Hematopoietic multipotent progenitor cell (in vitro differentiated cells): Measurements from ENCODE around the gene DNAAF5. TPM values are rescaled to one million over a fixed set of nuclear protein-coding genes. Genes with fewer than 3 reads are reported as not detected.
"Not testable (repeated sequence)": the region's sequence is repeated elsewhere in the genome, so short reads cannot be mapped to it uniquely, and the experiment has no call there.

ENCODE experiments used
- DNase-seq, 3 donors: peaks; one replicate each; pipeline ENCODE4 v3.0.0-alpha.2; 2011 to 2015; ENCODE audit warnings: low read depth in 2 of 3, low spot score in 2 of 3
- total RNA-seq: library from RNA; depleted of rRNA; stranded (reverse); fragments of >200 nt; gene quantifications from one replicate; pipeline ENCODE4 v1.2.3, GENCODE V29; 2012

DNAAF5 gene
- total RNA-seq, 1 donor = 46.0 TPM

DNA sequence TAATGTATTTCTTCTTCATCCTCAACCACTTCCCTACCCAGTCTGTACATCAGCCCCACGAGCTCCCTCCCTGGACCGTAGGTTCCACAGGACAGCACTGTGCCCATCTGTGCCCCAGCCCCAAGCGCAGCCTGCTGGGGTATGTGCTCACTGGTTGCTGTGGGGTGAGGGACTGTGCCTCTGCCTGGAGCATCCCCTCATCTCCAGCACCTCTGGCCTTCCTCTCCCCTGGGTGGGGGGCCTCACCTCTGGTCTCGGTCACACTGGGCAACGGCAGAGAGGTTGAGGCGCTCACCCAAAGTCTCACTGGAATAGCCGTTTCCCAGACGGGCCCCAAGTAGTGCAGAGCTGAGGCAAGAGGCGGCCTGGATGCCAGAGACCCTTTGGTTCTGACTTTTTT lies 2.1 kb downstream of the DNAAF5 start:
- DNase-seq = no peak

DNA sequence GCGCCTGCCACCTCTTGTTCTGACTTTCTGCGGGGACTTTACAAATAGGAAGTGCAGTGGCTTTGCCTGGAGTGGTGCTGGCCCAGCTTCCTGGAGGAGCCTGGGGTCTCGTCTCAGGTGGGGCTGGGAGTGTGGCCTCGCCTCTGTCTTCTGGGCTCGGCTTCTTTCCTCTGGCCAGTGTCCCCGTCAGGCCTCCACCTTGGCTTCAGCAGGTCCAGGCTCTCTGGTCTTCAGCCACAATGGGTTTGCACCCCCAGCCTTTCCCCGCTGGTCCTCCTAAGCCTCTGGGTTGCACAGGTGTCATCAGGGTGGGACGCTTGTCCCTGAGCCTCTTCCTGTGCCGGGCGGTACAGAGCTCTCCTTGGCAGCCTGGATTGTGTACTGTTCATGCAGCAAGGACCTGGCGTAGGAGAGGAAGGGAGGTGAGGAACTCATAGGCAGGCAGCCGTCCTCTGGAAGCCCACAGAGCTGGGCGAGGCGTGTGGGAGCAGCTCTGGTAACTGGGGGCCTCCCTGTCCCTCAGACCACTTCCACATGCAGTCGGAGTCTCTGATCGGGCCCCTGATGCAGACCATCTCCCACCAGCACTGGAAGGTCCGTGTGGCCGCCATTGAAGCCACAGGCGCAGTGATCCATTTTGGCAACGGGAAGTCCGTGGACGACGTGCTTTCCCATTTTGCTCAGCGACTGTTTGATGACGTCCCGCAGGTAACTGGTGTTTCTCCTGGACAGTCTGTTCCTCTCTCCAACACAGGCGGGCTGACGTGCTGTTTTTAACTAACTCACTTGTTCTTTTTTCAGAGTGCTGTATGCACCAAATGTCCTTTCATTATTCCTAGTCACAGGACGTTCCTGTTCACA lies 2.9 kb downstream of the DNAAF5 start:
- no peak for DNase-seq

DNA sequence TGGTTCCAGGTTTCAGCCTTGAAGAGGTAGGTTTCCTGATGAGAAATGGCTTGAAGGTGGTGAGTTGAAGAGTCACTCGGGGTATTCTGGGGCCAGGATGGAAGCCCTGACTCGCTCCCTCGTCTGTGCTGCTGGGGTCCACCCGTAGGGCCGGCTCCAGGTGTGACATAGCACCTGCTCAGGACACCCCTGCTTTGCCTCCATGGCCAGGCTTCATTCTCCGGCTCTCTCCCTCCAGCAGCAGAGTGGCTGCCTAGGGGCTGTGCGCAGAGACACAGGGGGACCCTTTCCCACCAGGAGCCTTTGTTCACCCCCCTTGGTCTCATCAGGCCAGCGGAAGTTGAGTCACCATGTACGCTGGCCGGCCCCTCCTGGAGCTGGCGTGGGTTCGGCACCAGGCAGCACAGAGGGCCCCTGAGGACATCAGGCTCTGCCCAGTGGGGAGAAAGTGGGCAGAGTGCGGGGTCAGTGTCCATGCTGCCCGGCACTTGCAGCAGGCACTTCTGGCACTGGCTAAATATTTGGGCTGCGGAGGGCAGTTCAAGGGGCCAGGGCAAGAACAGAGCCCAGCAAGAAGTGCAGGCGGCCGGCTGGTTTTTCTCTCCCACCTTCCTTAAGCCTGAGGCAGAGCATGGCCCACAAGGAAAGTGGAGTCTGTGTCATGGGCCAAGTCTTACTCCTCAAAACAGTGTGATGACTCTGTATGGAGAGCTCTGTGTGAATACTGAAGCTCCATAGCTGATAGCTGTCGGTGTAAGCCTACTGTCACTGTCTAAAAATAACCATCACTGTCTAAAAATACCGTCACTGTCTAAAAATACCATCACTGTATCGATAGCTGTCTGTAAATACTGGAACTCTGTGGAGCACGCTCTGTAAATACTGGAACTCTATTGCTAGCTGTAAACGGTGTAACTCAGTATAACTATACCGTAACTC lies 4.3 kb downstream of the DNAAF5 start:
- no peak for DNase-seq

DNA sequence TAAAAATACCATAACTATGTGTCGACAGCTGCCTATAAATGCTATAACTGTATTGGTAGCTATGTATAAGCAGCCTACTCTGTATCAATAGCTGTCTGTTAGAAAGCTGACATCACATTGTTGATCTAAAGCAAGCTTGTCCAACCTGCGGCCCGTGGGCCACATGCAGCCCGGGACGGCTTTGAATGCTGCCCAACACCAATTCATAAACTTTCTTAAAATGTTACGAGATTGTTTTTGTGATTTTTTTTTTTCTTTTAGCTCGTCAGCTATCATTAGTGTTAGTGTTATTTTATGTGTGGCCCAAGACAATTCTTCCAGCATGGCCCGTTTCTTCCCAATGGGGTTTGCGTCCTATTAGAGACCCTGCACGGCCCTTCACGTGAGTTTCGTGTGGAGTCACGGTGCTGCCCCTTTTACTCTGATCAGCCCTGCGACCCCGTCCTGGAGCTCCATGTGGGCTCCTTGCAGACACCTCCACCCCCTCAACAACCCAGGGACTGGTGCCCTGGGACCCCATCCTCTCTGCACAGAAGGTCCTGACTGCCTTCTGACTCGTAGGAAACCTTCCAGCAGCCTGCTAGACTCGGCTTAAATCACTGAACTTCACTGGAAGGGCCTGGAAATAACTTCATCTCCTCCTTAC lies 5.1 kb downstream of the DNAAF5 start:
- DNase-seq = no peak

DNA sequence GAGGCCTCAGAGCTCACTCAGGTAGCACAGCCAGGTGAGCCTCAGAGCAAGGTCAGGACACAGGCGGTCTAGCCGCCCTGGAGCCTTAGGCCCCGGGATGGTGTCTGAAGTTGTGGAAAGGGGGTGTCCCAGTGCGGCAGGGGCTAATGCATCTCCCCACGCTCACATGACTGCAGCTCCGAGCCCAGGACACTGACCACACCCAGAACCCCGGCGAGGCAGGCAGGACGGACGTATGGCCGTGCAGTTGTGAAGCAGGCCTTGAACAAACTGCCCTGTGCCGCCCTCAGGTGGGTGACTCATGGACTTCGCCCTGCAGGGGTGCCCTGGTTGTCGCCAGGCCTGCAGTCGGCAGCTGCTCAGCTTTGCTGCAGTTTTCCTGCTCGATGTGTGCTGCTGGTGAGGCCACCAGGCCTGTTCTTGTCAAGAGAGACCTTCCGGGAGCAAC lies 5.6 kb downstream of the DNAAF5 start:
- no peak for DNase-seq

DNA sequence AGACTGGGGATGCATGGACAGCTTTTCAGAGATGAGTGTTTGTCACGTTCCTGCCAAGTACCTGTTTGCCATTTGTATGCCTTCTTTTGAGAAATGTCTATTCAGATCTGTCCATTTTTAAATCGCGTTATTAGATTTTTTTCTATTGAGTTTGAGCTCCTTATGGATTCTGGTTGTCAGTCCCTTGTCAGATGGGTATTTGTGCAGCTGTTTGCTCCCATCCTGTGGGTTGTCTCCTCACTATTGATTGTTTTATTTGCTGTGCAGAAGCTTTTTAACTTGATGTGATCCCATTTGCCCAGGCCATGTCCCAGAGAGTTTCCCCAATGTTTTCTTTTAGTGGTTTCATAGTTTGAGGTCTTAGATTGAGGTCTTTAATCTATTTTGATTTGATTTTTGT lies 6.1 kb downstream of the DNAAF5 start:
- no peak for DNase-seq

DNA sequence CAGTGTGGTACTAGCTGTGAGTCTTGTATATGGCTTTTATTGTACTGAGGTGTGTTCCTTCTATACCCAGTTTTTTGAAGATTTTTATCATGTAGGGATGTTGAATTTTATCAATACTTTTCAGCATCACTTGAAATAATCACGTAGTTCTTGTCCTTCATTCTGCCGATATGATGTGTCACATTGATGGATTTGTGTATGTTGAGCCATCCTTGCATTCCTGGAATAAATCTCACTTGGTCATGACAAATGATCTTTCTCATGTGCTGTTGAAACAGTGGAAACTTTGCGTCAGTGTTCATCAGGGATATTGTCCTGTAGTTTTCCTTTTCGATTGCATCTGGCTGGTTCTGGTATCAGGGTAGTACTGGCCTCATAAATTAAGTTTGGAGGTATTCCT lies 7.7 kb downstream of the DNAAF5 start:
- no peak for DNase-seq

DNA sequence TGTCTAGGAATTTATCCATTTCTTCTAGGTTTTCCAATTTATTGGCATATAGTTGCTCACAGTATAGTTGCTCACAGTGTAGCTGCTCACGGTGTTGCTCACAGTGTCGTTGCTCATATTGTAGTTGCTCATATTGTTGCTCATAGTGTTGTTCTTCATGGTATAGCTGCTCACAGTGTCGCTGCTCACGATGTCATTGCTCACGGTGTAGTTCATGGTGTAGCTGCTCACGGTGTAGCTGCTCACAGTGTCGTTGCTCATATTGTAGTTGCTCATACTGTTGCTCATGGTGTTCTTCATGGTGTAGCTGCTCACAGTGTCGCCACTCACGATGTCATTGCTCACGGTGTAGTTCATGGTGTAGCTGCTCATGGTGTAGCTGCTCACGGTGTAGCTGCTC lies 8.3 kb downstream of the DNAAF5 start:
- no peak for DNase-seq

DNA sequence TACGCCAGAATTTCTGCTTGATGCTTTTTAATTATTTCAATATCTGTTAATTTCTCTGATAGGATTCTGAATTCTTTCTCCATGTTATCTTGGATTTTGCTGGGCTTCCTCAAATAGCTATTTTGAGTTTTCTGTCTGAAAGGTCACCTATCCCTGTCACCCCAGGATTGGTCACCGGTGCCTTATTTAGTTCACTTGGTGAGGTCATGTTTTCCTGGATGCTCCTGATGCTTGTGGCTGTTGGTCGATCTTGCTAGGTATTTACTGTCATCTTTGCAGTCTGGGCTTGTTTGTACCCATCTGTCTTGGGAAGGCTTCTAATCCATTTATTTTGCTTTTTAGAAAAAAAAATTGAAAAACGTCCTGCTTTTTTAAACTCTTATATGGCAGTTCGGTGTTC lies 11.7 kb downstream of the DNAAF5 start:
- DNase-seq = no peak

DNA sequence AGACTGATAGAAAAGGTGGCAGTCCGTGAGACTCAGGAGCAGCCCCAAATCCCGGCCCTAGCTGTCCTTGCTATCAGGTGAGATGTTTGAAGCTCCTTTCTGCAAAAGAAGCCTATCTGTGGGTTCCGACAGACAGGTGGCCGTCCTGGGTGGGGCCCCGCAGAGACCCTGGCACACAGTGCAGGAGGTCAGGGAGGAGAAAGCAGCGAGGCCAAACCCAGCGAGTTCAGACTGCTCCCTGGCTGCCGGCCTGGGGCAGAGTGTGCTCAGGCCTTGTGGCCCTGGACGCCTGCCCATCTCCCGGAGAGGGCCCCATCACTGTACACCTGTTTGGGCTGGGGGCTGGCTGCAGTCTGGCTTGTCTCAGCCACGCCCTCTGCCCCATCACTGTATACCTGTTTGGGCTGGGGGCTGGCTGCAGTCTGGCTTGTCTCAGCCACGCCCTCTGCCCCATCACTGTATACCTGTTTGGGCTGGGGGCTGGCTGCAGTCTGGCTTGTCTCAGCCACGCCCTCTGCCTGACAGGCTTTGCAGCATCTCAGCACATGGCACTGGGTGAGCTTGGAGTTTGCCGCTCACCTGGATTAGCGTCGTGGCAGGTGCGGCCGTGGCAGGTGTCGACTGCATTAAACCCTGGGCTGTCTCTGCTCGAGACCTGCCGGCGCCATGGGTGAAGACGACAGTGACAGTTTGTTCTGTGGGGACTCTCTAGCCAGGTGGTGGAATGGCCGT lies 12.4 kb downstream of the DNAAF5 start:
- DNase-seq = no peak

DNA sequence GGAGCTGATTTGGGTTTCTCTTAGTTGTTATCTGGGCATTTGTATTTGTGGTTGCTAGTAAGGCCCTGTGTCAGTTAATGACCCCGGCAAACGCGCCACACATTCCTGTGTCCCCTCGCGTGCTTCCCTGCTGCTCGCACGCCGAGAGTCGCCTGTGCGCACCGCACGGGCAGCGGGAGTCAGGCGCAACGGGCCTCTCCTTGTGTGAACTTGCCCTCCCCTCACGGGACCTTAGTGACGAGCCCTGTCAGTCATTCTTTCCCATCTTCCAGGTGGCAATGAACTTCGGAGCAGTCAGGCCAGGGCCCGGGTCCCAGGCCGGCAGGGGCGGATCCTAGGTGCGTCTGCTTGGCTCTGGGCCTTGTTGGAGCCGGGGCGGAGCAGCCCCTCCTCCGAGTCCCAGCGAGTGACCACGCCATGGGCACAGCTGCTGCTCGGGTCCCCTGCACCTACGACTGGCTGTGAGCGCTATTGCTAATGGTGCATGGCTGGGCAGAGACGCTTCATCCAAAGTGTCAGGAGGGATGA lies 13.0 kb downstream of the DNAAF5 start:
- no peak for DNase-seq

DNA sequence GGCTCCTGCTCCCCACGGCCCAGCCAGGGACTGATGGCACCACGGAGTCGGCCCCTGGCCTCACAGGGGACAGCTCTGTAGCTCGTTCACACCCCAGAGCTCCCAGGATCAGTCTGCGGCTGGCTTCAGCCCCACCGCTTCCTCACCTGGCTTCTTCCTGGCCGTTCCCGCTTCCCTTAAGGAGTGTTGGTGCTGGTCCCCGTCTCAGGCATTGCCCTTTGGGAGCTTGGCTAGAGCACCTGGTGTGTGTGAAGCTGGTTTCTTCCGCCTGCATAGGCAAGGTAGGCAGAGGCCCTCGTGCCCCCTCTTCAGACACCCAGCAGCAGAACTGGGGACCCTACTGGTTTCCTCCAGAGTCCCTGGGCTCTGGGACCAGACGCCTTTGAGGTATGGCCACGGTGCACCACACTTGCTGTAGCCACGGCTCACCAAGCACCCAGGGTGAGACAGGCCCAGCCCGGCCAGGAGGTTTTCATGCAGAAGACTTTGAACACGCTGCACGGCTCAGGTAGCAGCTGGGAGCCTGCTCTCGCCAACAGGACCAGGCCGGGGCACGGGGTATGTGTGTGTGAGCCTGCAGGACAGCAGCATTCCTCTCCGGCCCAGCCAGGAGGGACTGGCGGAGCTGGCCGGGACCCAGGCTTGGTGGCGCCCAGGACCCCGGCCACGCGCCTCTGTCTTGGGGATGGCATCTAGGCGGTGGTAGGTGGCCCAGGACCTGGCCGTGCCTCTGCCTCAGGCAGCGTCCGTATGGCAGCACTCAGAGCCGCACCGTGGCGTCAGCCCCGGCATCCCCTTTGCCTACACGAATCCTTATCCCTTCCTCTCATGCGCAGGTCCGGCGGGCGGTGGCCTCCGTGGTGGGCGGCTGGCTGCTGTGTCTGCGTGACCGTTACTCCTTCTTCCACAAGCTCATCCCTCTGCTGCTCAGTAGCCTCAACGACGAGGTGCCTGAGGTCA lies 13.8 kb downstream of the DNAAF5 start:
- DNase-seq = no peak

DNA sequence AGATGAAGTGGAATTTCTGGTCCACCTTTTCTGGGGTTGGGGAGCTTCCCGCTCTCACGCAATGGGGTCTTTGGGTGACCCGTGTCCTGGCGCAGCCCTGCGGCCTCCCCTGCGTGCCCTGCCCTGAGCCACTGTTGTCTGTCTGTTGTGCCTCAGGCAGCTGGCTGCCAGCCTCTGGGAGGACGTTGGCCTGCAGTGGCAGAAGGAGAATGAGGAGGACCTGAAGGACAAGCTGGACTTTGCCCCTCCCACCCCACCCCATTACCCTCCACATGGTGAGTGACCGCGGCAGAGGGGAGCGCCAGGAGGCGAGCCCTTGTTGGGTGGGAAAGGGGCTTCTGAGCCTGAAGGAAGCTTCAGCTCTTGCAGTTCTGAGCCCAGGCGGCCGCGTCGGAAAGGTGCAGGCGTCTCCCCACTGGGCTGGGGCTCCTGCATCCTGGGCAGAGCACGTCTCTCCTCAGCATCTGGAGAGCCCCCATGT lies 14.7 kb downstream of the DNAAF5 start:
- DNase-seq = no peak

DNA sequence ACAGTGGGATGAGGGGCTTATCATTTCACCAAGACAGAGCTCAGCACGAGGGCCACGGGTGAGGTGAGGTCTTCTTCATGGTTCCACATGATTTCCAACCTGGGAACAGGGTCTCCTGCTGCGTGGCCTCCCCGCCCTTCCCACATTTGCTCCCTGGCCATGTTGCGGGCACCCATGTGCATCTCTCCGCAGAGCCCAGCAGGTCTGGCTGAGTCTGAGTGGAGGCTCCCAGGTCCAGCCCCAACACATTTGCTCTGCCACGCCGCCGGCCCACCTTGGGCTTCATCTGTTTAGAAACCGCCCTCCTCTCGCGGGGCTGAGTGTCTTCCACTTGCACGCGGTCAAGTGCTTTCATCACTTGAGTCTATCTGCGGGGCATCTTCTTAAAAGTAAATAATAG lies 15.4 kb downstream of the DNAAF5 start:
- no peak for DNase-seq

DNA sequence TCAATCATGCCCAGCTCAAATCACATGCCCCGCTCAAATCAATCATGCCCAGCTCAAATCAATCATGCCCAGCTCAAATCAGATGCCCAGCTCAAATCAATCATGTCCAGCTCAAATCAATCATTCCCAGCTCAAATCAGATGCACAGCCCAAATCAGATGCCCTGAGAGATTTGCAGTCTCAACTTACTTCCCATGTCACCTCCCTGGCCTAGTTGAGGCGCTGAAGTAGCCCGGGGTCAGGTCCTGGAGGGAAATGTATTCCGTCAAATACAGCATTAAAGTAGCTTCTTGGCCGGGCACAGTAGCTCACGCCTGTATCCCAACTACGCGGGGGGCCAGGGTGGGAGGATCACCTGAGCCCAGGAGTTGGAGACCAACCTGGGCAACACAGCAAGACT lies 16.3 kb downstream of the DNAAF5 start:
- no peak for DNase-seq

DNA sequence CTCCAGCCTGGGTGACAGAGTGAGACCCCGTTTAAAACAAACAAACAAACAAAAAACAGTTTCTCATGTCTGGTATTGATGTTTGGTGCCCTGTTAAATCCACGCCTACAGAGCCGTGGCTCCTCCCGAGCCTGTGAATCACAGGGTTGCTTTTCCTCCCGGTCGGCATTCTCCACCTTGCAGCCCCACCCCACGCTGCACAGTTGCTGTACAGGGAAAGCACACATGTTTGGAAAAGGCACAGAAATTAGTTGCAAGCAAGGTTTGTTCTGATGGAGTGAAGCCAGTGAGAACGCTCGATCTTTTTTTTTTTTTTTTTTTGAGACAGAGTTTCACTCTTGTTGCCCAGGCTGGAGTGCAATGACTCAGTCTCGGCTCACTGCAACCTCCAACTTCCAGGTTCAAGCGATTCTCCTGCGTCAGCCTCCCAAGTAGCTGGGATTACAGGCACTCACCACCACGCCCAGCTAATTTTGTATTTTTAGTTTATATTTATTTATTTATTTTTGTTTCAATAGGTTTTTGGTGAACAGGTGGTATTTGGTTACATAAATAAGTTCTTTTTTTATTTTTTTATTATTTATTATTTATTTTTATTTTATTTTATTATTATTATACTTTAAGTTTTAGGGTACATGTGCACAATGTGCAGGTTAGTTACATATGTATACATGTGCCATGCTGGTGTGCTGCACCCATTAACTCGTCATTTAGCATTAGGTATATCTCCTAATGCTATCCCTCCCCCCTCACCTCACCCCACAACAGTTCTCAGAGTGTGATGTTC lies 17.0 kb downstream of the DNAAF5 start:
- not testable (repeated sequence) for DNase-seq

DNA sequence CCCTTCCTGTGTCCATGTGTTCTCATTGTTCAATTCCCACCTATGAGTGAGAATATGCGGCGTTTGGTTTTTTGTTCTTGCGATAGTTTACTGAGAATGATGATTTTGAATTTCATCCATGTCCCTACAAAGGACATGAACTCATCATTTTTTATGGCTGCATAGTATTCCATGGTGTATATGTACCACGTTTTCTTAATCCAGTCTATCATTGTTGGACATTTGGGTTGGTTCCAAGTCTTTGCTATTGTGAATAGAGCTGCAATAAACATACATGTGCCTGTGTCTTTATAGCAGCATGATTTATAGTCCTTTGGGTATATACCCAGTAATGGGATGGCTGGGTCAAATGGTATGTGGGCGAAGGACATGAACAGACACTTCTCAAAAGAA lies 17.6 kb downstream of the DNAAF5 start:
- DNase-seq = not testable (repeated sequence)

DNA sequence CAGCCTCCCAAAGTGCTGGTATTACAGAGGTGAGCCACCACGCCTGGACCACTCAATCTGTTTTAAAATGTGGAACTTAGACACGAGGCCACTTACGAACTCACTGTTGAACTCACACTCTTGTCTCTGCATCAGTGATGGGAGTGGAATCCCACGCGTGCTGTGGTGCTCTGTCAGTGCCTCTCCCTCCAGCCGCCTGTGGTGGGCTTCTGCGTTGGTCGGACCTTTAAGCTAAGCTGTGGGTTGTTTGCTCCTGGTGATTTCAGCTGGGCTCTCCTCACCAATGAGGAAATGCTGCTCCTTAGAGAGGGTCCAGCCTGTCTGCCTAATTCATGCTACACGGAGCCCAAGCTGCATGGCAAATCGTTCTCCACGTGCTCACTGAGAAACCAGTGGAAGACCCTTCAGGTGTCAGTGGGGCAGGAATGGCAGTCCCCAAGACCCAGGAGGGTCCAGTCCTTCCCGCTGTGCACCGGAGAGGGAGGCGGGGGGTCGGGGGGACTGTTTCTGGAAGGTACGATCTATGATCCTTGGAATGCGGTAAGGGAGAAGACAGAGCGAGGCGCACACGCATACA lies 18.4 kb downstream of the DNAAF5 start:
- no peak for DNase-seq
